WERI-Rb-1 (cell line): ENCODE results near the gene ZBTB21.

ENCODE experiments used
- DNase-seq: peaks from one replicate; pipeline ENCODE4 v3.0.0-alpha.2; 2020
- H3K27ac ChIP-seq: fragments of 250-450 bp; sonication (Bioruptor Pico); 2 replicates; pipeline ENCODE4 v1.5.1; 2020; ENCODE audit warnings: mild to moderate bottlenecking, moderate library complexity
- H3K27me3 ChIP-seq: fragments of 250-450 bp; sonication (Bioruptor Pico); 2 replicates; pipeline ENCODE4 v1.5.1; 2021; ENCODE audit warnings: mild to moderate bottlenecking, low read depth, moderate library complexity; ENCODE audit not compliant: insufficient read depth, severe bottlenecking
- H3K36me3 ChIP-seq: fragments of 250-450 bp; sonication (Bioruptor Pico); 2 replicates; pipeline ENCODE4 v1.5.1; 2020; ENCODE audit warnings: mild to moderate bottlenecking, moderate library complexity
- H3K4me3 ChIP-seq: 2 replicates; pipeline ENCODE4 v1.5.1; 2011; ENCODE audit warnings: low read depth, mild to moderate bottlenecking, control low read depth, low read length
- H3K9me3 ChIP-seq: fragments of 250-450 bp; sonication (Bioruptor Pico); 2 replicates; pipeline ENCODE4 v1.5.1; 2021; ENCODE audit warnings: mild to moderate bottlenecking, moderate library complexity; ENCODE audit not compliant: severe bottlenecking
- TF ChIP-seq, protein P1 (sequence below): IDR thresholded peaks from 2 replicates; pipeline ENCODE4 v1.5.1; 2011; ENCODE audit warnings: low read depth, mild to moderate bottlenecking, control low read depth, inconsistent platforms, low read length

The ZBTB21 gene

DNA sequence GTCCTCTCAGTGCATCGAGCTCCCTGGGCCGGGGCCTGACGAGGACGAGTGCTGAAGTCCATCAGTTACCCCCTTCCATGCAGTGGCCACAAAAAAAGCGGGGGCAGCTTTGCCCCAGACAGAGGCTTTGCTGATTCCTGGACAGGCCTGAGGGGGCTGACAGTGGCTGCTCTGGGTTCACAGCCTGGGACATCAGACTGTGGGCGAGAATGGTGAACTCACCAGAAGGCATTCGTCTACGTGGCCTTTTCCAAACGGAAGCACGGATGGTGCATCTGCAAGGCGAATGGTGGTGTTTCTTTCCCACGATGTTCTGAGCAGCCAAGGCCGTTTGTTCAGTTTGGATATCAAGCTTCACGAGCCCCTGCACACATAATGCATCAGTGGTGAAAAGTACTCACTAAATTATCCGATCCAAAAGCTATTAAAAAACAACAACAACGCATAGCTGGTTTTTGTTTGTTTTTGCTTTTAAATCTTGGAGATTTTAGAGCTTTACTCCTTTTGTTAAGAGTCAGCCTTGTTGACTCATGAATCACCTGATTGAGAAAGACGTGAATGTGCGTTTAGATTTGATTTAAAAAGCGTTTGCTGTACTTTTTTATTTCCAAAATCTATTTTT is 6.3 kb upstream of the ZBTB21 start:
- Histone ChIP-seq H3K36me3 (no peaks in the 10 kb centered on the region), H3K4me3 (no peak overlapping the region), H3K9me3 (peaks cover 4% of the 10 kb centered on the region), H3K27me3 (no peaks in the 10 kb centered on the region), H3K27ac (no peak overlapping the region)
- DNase-seq, result no peak
- TF ChIP-seq, protein P1, sequence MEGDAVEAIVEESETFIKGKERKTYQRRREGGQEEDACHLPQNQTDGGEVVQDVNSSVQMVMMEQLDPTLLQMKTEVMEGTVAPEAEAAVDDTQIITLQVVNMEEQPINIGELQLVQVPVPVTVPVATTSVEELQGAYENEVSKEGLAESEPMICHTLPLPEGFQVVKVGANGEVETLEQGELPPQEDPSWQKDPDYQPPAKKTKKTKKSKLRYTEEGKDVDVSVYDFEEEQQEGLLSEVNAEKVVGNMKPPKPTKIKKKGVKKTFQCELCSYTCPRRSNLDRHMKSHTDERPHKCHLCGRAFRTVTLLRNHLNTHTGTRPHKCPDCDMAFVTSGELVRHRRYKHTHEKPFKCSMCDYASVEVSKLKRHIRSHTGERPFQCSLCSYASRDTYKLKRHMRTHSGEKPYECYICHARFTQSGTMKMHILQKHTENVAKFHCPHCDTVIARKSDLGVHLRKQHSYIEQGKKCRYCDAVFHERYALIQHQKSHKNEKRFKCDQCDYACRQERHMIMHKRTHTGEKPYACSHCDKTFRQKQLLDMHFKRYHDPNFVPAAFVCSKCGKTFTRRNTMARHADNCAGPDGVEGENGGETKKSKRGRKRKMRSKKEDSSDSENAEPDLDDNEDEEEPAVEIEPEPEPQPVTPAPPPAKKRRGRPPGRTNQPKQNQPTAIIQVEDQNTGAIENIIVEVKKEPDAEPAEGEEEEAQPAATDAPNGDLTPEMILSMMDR, result no peak; the same call in 1 of the 2 replicates

DNA sequence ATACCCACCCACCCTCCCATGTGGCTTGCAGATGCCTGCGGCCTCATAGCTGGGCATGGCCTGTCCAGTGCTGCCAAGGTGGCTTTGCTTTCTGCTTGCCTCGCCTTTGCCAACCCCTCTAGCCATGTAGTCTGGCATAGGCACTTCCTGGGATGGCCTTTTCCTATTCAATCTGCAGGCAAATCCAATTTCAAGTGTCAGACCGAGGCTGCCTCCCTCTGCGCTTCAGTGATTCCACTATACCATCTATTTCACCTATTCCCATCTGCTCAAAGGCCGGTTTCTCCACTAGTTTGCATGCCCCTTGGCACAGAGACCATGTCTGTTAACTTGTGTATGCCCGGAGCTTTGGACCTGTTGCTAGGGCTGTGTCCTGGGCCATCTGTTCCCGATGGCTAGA is 3.8 kb upstream of the ZBTB21 start:
- TF ChIP-seq, protein P1, result no peak
- Histone ChIP-seq H3K9me3 (peaks cover 4% of the 10 kb centered on the region), H3K36me3 (no peaks in the 10 kb centered on the region; the same call in none of the 2 replicates), H3K4me3 (no peak overlapping the region), H3K27me3 (no peaks in the 10 kb centered on the region), H3K27ac (no peak overlapping the region)
- DNase-seq, result no peak

DNA sequence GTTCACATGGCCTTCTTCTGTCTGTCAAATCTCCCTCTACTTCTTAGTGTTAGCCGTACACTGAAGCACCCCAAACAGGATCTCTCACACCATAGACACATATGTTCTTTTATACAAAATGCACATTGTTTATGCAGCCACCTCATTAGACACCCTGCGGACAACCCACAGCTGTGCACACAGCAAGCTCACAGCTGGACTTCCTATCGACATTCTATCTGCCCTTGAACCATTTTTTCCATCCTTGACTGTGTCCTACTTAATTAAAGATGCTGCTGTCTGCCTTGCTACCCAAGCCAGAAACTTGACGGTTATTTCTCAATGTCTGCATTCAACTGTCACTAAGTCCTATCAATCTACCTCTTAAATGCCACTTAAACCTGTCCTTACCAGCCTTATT is 3.2 kb upstream of the ZBTB21 start:
- no peaks in the 10 kb centered on the region for H3K27me3 ChIP-seq
- H3K27ac ChIP-seq, result no peak overlapping the region
- no peak overlapping the region for H3K4me3 ChIP-seq
- DNase-seq, result no peak
- peaks cover 4% of the 10 kb centered on the region for H3K9me3 ChIP-seq
- TF ChIP-seq, protein P1, result no peak
- H3K36me3 ChIP-seq, result no peaks in the 10 kb centered on the region; the same call in none of the 2 replicates

DNA sequence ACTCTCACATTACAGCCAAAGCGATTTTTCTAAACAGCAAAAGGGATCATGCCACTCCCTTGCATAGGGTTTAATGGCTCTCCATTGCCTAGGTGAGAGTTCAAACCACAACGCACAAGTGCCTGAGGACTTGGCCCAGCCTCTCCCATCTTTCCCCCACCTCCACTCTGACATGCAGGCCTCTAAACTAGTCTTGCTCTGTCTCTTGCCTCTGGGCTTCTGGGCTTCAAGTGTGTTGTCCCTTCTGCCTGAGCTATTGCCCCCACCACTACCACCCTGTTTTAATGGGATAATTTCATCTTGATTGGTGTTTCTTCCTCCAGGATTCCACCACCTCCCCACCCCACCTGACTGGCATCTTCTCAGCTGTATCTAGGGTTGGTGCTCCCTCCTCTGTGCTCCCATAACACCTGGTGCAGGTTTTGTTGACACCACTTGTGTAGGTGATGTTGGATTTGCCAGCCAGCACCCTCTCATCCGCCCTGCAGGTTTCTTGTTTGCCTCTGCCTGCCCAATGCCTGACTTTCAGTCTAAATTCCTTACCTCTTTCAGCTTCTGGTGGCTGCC is 2.7 kb upstream of the ZBTB21 start:
- peaks cover 4% of the 10 kb centered on the region for H3K9me3 ChIP-seq
- peaks cover 2% of the 10 kb centered on the region for H3K36me3 ChIP-seq
- DNase-seq, result no peak
- no peak overlapping the region for H3K4me3 ChIP-seq
- H3K27ac ChIP-seq, result no peak overlapping the region
- no peaks in the 10 kb centered on the region for H3K27me3 ChIP-seq
- TF ChIP-seq, protein P1, result no peak

DNA sequence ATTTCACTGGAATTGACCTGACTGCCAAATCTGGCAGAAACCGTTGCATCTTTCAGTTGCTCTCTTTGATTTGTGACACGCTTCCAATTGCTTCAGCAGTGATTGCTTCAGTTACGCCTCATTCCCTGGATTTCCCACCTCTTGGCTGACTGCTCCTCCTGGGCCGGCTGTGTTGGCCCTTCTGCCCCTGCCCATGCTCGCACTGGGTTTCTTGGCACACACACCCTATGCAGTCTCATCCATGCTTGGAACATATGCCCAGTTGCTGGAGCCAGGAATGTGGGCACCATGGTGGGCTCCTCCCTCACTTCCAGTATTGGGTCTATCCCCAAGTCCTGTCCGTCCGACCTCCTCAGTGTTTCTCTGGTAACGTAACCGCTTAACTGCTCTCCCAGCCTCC is 2.2 kb upstream of the ZBTB21 start:
- H3K27ac ChIP-seq, result no peak overlapping the region
- peaks cover 4% of the 10 kb centered on the region for H3K9me3 ChIP-seq
- H3K36me3 ChIP-seq, result peaks cover 7% of the 10 kb centered on the region
- no peak overlapping the region for H3K4me3 ChIP-seq
- TF ChIP-seq, protein P1, result no peak
- DNase-seq, result no peak
- H3K27me3 ChIP-seq, result no peaks in the 10 kb centered on the region
